HG03066 (cell line): ENCODE data around the gene PYROXD2.

ENCODE experiments used
- ATAC-seq: cut with Tn5 transposase; IDR thresholded peaks from one replicate; pipeline ENCODE4 v1.9.1; 2021; ENCODE audit warnings: low read depth; ENCODE audit not compliant: unreplicated experiment

Gene PYROXD2

GRCh38 chr10:98340261-98340939, 74.6 kb downstream of the PYROXD2 start:
- peak; percentile 37 for ATAC-seq

- ATAC-seq = peak; percentile 89
These were observed 75.2 kb downstream of the PYROXD2 start for GRCh38 chr10:98339799-98340198.

- no peak for ATAC-seq
These were observed 76.1 kb downstream of the PYROXD2 start for GRCh38 chr10:98338896-98339295.

GRCh38 chr10:98338318-98338717, 76.7 kb downstream of the PYROXD2 start:
- no peak for ATAC-seq

- ATAC-seq = no peak
These were observed 77.5 kb downstream of the PYROXD2 start for GRCh38 chr10:98337484-98337883.
